ENCODE measurements around the gene APBA3. TPM values are rescaled to one million over a fixed set of nuclear protein-coding genes. Genes with fewer than 3 reads are reported as not detected.

The APBA3 gene
- total and polyA plus RNA-seq, 9 of the 15 experiments (the other 6 are each of a cell fraction or from before 2014, with no cell fraction given), result 0.10 to 29.5 (median 11.5) TPM

DNA sequence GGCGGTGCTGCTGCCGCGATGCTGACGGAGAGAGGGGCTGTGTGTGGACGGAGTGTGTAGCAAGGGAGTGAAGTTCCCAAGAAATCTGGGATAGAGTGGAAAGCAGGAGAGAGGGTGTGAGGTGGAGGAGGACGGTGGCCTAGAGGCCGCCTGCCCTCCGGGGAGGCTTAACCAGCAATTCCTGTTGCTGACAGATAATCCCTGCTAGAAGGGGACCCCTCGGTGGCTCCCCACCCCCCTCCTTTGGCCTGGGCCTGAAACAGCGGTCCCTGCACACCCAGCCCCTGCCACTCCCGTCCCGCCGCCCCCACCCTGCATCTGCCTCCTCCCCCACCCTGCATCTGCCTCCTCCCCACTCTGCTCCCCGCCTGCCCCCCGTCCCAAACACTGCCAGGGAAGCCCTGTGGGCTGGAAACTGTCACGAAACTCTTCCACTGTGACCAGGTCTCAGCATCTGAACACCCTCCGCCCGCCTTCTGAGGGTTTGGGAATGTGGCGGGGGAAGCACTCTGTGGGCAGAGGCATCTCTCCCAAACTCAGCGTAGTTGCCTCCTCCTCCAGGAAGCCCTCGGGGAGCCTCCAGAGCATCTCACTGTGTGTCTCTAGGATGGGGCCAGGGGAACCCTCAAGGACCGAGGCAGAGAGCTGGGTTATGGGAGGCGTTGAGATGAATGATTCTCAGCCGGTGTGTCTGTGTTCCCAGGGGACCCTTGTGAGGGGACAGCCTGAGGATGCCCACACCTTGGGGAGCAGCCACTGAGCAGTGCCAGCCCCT lies 41.8 kb upstream of the APBA3 start:
- Histone ChIP-seq H3K36me3 (ENCODE audit: control insufficient read depth, insufficient read depth, low read length) (no peaks in the 10 kb centered on the region), H3K4me3 (no peak overlapping the region), H4K20me1 (replicated peaks; ENCODE audit: control insufficient read depth, insufficient read depth, low read length) (no peaks in the 10 kb centered on the region), H3K27me3 (ENCODE audit: control insufficient read depth in 2 of 2, insufficient read depth in 2 of 2, low read length in 2 of 2) (peaks cover 20 to 33% of the 10 kb centered on the region in 2 experiments; a peak in 4 of 5 replicates), H2AFZ (ENCODE audit: low read depth, low read length) (no peak overlapping the region), H3K79me2 (ENCODE audit: control insufficient read depth, insufficient read depth, low read length) (no peaks in the 10 kb centered on the region), H3K9me1 (ENCODE audit: control insufficient read depth, insufficient read depth, low read length) (no peaks in the 10 kb centered on the region), H3K9ac (ENCODE audit: insufficient read depth in 1 of 2, low read depth in 2 of 2, low read length in 2 of 2) (no peak overlapping the region), H3K4me2 (ENCODE audit: insufficient read depth, low read length) (no peak overlapping the region), H3K4me1 (replicated peaks in 1 of 2; ENCODE audit: control insufficient read depth in 2 of 2, insufficient read depth in 2 of 2, low read length in 2 of 2) (peaks cover 0 to 35% of the 10 kb centered on the region in 2 experiments; a peak in 3 of 5 replicates), H3K27ac (ENCODE audit: extremely low read depth, low read depth, low read length) (no peak overlapping the region), H3K9me3 (replicated peaks; ENCODE audit: control insufficient read depth, insufficient read depth, low read depth, low read length) (peaks cover 7% of the 10 kb centered on the region)
- intact Hi-C loops (cut with micrococcal nuclease) (no loop called here), in situ Hi-C loops (cut with MboI) (no loop called here)
- ATAC-seq (no peak), DNase-seq (ENCODE audit: extremely low read depth in 1 of 4, low spot score in 3 of 4) (no peak), FAIRE-seq (no peak)
- ChIA-PET CTCF (ENCODE audit: low intra/inter-chr PET ratio) (no interaction called here), POLR2A (interaction anchor here (0.6 kb wide), 1 partner anchor 52 kb away, joined by 3 read pairs; no protein-coding TSS in a partner anchor)
- 32% methylated on average over 19 of the region's 24 CpGs for WGBS (ENCODE audit: insufficient coverage, low coverage, missing lambda C conversion rate)
- no TSS peak for BruUV-seq (replicated peaks)
- TF ChIP-seq KDM1A (IDR thresholded peaks at IDR 0.05) (peak; percentile 43 to 48; a peak in 2 of 4 replicates), ZFP36 (IDR thresholded peaks at IDR 0.05; ENCODE audit: low read depth, low read length, partially characterized antibody) (peak; percentile 98), ZNF436 (CRISPR knock-in tag; IDR thresholded peaks at IDR 0.05) (peak; percentile 64; the same call in 1 of the 2 replicates), BCOR (IDR thresholded peaks at IDR 0.05) (peak; percentile 48; the same call in 1 of the 2 replicates), ZNF75A (CRISPR knock-in tag; IDR thresholded peaks at IDR 0.05) (no peak), ADNP (tag; IDR thresholded peaks at IDR 0.05) (no peak), DMBX1 (CRISPR knock-in tag; IDR thresholded peaks at IDR 0.05; ENCODE audit: borderline replicate concordance) (no peak), EHMT2 (IDR thresholded peaks at IDR 0.05) (no peak), TBL1XR1 (IDR thresholded peaks at IDR 0.05; ENCODE audit: low read length in 2 of 2) (no peak), FOXJ3 (CRISPR knock-in tag; IDR thresholded peaks at IDR 0.05) (no peak)
- TF ChIP-seq, protein P1, sequence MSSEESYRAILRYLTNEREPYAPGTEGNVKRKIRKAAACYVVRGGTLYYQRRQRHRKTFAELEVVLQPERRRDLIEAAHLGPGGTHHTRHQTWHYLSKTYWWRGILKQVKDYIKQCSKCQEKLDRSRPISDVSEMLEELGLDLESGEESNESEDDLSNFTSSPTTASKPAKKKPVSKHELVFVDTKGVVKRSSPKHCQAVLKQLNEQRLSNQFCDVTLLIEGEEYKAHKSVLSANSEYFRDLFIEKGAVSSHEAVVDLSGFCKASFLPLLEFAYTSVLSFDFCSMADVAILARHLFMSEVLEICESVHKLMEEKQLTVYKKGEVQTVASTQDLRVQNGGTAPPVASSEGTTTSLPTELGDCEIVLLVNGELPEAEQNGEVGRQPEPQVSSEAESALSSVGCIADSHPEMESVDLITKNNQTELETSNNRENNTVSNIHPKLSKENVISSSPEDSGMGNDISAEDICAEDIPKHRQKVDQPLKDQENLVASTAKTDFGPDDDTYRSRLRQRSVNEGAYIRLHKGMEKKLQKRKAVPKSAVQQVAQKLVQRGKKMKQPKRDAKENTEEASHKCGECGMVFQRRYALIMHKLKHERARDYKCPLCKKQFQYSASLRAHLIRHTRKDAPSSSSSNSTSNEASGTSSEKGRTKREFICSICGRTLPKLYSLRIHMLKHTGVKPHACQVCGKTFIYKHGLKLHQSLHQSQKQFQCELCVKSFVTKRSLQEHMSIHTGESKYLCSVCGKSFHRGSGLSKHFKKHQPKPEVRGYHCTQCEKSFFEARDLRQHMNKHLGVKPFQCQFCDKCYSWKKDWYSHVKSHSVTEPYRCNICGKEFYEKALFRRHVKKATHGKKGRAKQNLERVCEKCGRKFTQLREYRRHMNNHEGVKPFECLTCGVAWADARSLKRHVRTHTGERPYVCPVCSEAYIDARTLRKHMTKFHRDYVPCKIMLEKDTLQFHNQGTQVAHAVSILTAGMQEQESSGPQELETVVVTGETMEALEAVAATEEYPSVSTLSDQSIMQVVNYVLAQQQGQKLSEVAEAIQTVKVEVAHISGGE (CRISPR knock-in tag; IDR thresholded peaks at IDR 0.05), result no peak
- TF ChIP-seq, protein P2, sequence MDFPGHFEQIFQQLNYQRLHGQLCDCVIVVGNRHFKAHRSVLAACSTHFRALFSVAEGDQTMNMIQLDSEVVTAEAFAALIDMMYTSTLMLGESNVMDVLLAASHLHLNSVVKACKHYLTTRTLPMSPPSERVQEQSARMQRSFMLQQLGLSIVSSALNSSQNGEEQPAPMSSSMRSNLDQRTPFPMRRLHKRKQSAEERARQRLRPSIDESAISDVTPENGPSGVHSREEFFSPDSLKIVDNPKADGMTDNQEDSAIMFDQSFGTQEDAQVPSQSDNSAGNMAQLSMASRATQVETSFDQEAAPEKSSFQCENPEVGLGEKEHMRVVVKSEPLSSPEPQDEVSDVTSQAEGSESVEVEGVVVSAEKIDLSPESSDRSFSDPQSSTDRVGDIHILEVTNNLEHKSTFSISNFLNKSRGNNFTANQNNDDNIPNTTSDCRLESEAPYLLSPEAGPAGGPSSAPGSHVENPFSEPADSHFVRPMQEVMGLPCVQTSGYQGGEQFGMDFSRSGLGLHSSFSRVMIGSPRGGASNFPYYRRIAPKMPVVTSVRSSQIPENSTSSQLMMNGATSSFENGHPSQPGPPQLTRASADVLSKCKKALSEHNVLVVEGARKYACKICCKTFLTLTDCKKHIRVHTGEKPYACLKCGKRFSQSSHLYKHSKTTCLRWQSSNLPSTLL (IDR thresholded peaks at IDR 0.05), result no peak
- TF ChIP-seq, protein P3, sequence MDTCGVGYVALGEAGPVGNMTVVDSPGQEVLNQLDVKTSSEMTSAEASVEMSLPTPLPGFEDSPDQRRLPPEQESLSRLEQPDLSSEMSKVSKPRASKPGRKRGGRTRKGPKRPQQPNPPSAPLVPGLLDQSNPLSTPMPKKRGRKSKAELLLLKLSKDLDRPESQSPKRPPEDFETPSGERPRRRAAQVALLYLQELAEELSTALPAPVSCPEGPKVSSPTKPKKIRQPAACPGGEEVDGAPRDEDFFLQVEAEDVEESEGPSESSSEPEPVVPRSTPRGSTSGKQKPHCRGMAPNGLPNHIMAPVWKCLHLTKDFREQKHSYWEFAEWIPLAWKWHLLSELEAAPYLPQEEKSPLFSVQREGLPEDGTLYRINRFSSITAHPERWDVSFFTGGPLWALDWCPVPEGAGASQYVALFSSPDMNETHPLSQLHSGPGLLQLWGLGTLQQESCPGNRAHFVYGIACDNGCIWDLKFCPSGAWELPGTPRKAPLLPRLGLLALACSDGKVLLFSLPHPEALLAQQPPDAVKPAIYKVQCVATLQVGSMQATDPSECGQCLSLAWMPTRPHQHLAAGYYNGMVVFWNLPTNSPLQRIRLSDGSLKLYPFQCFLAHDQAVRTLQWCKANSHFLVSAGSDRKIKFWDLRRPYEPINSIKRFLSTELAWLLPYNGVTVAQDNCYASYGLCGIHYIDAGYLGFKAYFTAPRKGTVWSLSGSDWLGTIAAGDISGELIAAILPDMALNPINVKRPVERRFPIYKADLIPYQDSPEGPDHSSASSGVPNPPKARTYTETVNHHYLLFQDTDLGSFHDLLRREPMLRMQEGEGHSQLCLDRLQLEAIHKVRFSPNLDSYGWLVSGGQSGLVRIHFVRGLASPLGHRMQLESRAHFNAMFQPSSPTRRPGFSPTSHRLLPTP (IDR thresholded peaks at IDR 0.05; ENCODE audit: borderline replicate concordance, extremely low read depth, insufficient read length), result peak; percentile 19
